GM23338 (cell line): ENCODE data around the gene CCNY. TPM values are rescaled to one million over a fixed set of nuclear protein-coding genes. Genes with fewer than 3 reads are reported as not detected.

Experiments used
- ATAC-seq: fragments of 200-7000 bp; cut with Tn5 transposase; 3 replicates; pipeline ENCODE4 v1.9.1; 2020
- DNase-seq: peaks from one replicate; pipeline ENCODE4 v3.0.0-alpha.2; 2015; ENCODE audit warnings: low spot score
- H2AFZ ChIP-seq: fragments of 200-600 bp; sonication (generic); 2 replicates; pipeline ENCODE4 v1.8.0; 2016; ENCODE audit warnings: antibody characterized with exemption, mild to moderate bottlenecking, moderate library complexity
- H3F3A ChIP-seq: fragments of 200-600 bp; sonication (generic); replicated peaks from 2 replicates; pipeline ENCODE4 v1.8.0; 2017; ENCODE audit warnings: antibody characterized with exemption, mixed run types, low read depth
- H3K27ac ChIP-seq: fragments of 200-600 bp; sonication (generic); 2 replicates; pipeline ENCODE4 v1.6.1; 2016; ENCODE audit warnings: low read depth
- H3K27me3 ChIP-seq: fragments of 200-600 bp; sonication (generic); 2 replicates; pipeline ENCODE4 v1.8.0; 2016; ENCODE audit warnings: mild to moderate bottlenecking, mixed run types, moderate library complexity; ENCODE audit not compliant: insufficient read depth
- H3K36me3 ChIP-seq: fragments of 200-600 bp; sonication (generic); 2 replicates; pipeline ENCODE4 v1.8.0; 2016; ENCODE audit warnings: mild to moderate bottlenecking; ENCODE audit not compliant: insufficient read depth
- H3K4me1 ChIP-seq: fragments of 200-600 bp; sonication (generic); 2 replicates; pipeline ENCODE4 v1.8.0; 2016; ENCODE audit warnings: mild to moderate bottlenecking, moderate library complexity; ENCODE audit not compliant: insufficient read depth
- H3K4me2 ChIP-seq: fragments of 200-600 bp; sonication (generic); 2 replicates; pipeline ENCODE4 v1.7.1; 2017; ENCODE audit warnings: mixed run types
- H3K4me3 ChIP-seq: fragments of 200-600 bp; sonication (generic); 2 replicates; pipeline ENCODE4 v1.6.1; 2016; ENCODE audit warnings: mixed run types
- H3K79me2 ChIP-seq: fragments of 200-600 bp; sonication (generic); replicated peaks from 2 replicates; pipeline ENCODE4 v1.8.0; 2017; ENCODE audit warnings: mild to moderate bottlenecking; ENCODE audit not compliant: insufficient read depth
- H3K9me2 ChIP-seq: fragments of 200-600 bp; sonication (generic); 2 replicates; pipeline ENCODE4 v1.8.0; 2017; ENCODE audit not compliant: insufficient read depth
- H4K20me1 ChIP-seq: fragments of 200-600 bp; sonication (generic); replicated peaks from 2 replicates; pipeline ENCODE4 v1.8.0; 2017; ENCODE audit warnings: mild to moderate bottlenecking; ENCODE audit not compliant: insufficient read depth
- H3K27ac Mint-ChIP-seq: 2 replicates; pipeline ENCODE4 v1.8.0; 2020; ENCODE audit warnings: inconsistent platforms, mild to moderate bottlenecking, moderate library complexity, mixed read lengths
- H3K27me3 Mint-ChIP-seq: 3 replicates; pipeline ENCODE4 v1.8.0; 2022; ENCODE audit warnings: low read depth, mild to moderate bottlenecking, moderate library complexity, mixed read lengths, inconsistent platforms; ENCODE audit not compliant: insufficient read depth, poor library complexity
- H3K36me3 Mint-ChIP-seq: 3 replicates; pipeline ENCODE4 v1.8.0; 2021; ENCODE audit warnings: low read depth, mild to moderate bottlenecking, inconsistent platforms, moderate library complexity, mixed read lengths
- H3K4me1 Mint-ChIP-seq: 3 replicates; pipeline ENCODE4 v1.8.0; 2020; ENCODE audit warnings: mild to moderate bottlenecking, inconsistent platforms, mixed read lengths
- H3K4me3 Mint-ChIP-seq: 3 replicates; pipeline ENCODE4 v1.8.0; 2021; ENCODE audit warnings: moderate library complexity, mild to moderate bottlenecking, inconsistent platforms, mixed read lengths
- H3K9me3 Mint-ChIP-seq: 3 replicates; pipeline ENCODE4 v1.8.0; 2020; ENCODE audit warnings: moderate library complexity, mild to moderate bottlenecking, inconsistent platforms, mixed read lengths
- CREB1 ChIP-seq: fragments of 250-450 bp; sonication (Bioruptor Pico); IDR thresholded peaks from 2 replicates; pipeline ENCODE4 v1.5.0; 2020; ENCODE audit warnings: low read depth, mild to moderate bottlenecking, moderate library complexity
- EZH2 ChIP-seq: fragments of 200-600 bp; sonication (generic); IDR thresholded peaks from one replicate; pipeline ENCODE4 v1.8.0; 2017; ENCODE audit warnings: antibody characterized with exemption, mild to moderate bottlenecking, low read depth; ENCODE audit not compliant: unreplicated experiment
- EZH2phosphoT487 ChIP-seq: fragments of 200-600 bp; sonication (generic); IDR thresholded peaks from one replicate; pipeline ENCODE4 v1.8.1; 2018; ENCODE audit warnings: antibody characterized with exemption; ENCODE audit not compliant: unreplicated experiment
- JUNB ChIP-seq: IDR thresholded peaks from one replicate; pipeline ENCODE4 v1.6.1; 2016; ENCODE audit warnings: antibody characterized with exemption; ENCODE audit not compliant: unreplicated experiment
- NANOG ChIP-seq: IDR thresholded peaks from 2 replicates; pipeline ENCODE4 v1.6.1; 2016; ENCODE audit warnings: antibody characterized with exemption, borderline replicate concordance
- POLR2AphosphoS5 ChIP-seq: IDR thresholded peaks from 2 replicates; pipeline ENCODE4 v1.6.1; 2016; ENCODE audit warnings: antibody characterized with exemption, low read depth
- STAT1 ChIP-seq: IDR thresholded peaks from one replicate; pipeline ENCODE4 v1.6.1; 2016; ENCODE audit warnings: antibody characterized with exemption; ENCODE audit not compliant: unreplicated experiment
- ZNF114 ChIP-seq: fragments of 250-450 bp; sonication (Bioruptor Pico); IDR thresholded peaks from 2 replicates; pipeline ENCODE4 v1.5.0; 2020; ENCODE audit warnings: mild to moderate bottlenecking, moderate library complexity
- ZNF331 ChIP-seq: fragments of 250-450 bp; sonication (Bioruptor Pico); IDR thresholded peaks from 2 replicates; pipeline ENCODE4 v1.5.0; 2020; ENCODE audit warnings: low read depth, mild to moderate bottlenecking, moderate library complexity
- polyA plus RNA-seq: library from polyadenylated mRNA; unstranded; fragments of >200 nt; fragmentation: Nextera tagmentation; extraction: Ambion mirVana; gene quantifications from 2 replicates; pipeline ENCODE4 v1.2.1, GENCODE V29; 2016
- total RNA-seq: library from RNA; depleted of rRNA; stranded (reverse); fragments of >200 nt; shearing (Covaris generic); gene quantifications from 2 replicates; pipeline ENCODE4 v1.2.3, GENCODE V29; 2014
- TF ChIP-seq, protein P1 (sequence below): fragments of 250-450 bp; sonication (Bioruptor Pico); IDR thresholded peaks from 2 replicates; pipeline ENCODE4 v1.5.0; 2020; ENCODE audit warnings: mild to moderate bottlenecking, moderate library complexity
- TF ChIP-seq, protein P2 (sequence below): IDR thresholded peaks from 2 replicates; pipeline ENCODE4 v1.6.1; 2016; ENCODE audit warnings: antibody characterized with exemption
- TF ChIP-seq, protein P3 (sequence below), 2 experiments: fragments of 200-600 bp in 1 of 2; sonication (generic) in 1 of 2; conservative IDR thresholded peaks; 2 replicates each; pipeline versions ENCODE4 v1.5.1 to v1.6.1; 2016 to 2017; ENCODE audit warnings: antibody characterized with exemption in 2 of 2, low read depth in 2 of 2, mild to moderate bottlenecking in 2 of 2, moderate library complexity in 1 of 2
- TF ChIP-seq, protein P4 (sequence below): IDR thresholded peaks from one replicate; pipeline ENCODE4 v1.6.1; 2018; ENCODE audit warnings: antibody characterized with exemption; ENCODE audit not compliant: unreplicated experiment

Gene CCNY
- total and polyA plus RNA-seq, 2 experiments from 2014 or later = 14.2 to 29.0 TPM

DNA sequence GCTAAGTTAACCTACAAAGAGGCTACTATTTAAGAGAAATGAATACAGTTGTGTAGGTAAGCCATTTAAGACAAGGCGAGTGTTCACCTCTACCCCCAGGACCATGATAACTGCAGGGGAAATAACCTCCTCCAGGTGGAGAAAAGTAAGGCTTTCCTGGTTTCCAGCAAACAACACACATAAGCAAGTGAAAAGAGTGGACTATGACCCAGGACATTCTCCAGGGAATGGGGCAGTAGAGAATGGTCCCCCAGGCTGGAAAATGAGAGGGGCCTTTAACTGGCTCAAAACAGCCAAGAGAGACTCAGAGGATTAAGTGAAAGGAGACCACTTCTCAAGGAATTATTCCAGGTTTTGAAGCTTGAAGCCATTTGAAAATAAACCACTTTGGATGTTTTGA, 167.8 kb downstream of the CCNY start:
- no peaks in the 10 kb centered on the region for H3K9me3 Mint-ChIP-seq
- H2AFZ ChIP-seq = no peak overlapping the region
- no peak overlapping the region for H3K4me3 Mint-ChIP-seq
- no peaks in the 10 kb centered on the region for H3F3A ChIP-seq
- no peak overlapping the region for H3K27ac ChIP-seq
- DNase-seq (no peak), ATAC-seq (no peak)
- H3K4me1 ChIP-seq = peaks cover 20% of the 10 kb centered on the region; the same call in 1 of the 2 replicates
- H3K4me1 Mint-ChIP-seq = peaks cover 32% of the 10 kb centered on the region
- no peak overlapping the region for H3K27ac Mint-ChIP-seq
- no peaks in the 10 kb centered on the region for H3K27me3 ChIP-seq
- H3K9me2 ChIP-seq = no peaks in the 10 kb centered on the region
- no peak overlapping the region for H3K4me2 ChIP-seq
- no peak for TF ChIP-seq STAT1
- no peak for TF ChIP-seq CREB1
- TF ChIP-seq EZH2 = no peak
- TF ChIP-seq JUNB = no peak
- TF ChIP-seq ZNF114 = no peak
- TF ChIP-seq, protein P1, sequence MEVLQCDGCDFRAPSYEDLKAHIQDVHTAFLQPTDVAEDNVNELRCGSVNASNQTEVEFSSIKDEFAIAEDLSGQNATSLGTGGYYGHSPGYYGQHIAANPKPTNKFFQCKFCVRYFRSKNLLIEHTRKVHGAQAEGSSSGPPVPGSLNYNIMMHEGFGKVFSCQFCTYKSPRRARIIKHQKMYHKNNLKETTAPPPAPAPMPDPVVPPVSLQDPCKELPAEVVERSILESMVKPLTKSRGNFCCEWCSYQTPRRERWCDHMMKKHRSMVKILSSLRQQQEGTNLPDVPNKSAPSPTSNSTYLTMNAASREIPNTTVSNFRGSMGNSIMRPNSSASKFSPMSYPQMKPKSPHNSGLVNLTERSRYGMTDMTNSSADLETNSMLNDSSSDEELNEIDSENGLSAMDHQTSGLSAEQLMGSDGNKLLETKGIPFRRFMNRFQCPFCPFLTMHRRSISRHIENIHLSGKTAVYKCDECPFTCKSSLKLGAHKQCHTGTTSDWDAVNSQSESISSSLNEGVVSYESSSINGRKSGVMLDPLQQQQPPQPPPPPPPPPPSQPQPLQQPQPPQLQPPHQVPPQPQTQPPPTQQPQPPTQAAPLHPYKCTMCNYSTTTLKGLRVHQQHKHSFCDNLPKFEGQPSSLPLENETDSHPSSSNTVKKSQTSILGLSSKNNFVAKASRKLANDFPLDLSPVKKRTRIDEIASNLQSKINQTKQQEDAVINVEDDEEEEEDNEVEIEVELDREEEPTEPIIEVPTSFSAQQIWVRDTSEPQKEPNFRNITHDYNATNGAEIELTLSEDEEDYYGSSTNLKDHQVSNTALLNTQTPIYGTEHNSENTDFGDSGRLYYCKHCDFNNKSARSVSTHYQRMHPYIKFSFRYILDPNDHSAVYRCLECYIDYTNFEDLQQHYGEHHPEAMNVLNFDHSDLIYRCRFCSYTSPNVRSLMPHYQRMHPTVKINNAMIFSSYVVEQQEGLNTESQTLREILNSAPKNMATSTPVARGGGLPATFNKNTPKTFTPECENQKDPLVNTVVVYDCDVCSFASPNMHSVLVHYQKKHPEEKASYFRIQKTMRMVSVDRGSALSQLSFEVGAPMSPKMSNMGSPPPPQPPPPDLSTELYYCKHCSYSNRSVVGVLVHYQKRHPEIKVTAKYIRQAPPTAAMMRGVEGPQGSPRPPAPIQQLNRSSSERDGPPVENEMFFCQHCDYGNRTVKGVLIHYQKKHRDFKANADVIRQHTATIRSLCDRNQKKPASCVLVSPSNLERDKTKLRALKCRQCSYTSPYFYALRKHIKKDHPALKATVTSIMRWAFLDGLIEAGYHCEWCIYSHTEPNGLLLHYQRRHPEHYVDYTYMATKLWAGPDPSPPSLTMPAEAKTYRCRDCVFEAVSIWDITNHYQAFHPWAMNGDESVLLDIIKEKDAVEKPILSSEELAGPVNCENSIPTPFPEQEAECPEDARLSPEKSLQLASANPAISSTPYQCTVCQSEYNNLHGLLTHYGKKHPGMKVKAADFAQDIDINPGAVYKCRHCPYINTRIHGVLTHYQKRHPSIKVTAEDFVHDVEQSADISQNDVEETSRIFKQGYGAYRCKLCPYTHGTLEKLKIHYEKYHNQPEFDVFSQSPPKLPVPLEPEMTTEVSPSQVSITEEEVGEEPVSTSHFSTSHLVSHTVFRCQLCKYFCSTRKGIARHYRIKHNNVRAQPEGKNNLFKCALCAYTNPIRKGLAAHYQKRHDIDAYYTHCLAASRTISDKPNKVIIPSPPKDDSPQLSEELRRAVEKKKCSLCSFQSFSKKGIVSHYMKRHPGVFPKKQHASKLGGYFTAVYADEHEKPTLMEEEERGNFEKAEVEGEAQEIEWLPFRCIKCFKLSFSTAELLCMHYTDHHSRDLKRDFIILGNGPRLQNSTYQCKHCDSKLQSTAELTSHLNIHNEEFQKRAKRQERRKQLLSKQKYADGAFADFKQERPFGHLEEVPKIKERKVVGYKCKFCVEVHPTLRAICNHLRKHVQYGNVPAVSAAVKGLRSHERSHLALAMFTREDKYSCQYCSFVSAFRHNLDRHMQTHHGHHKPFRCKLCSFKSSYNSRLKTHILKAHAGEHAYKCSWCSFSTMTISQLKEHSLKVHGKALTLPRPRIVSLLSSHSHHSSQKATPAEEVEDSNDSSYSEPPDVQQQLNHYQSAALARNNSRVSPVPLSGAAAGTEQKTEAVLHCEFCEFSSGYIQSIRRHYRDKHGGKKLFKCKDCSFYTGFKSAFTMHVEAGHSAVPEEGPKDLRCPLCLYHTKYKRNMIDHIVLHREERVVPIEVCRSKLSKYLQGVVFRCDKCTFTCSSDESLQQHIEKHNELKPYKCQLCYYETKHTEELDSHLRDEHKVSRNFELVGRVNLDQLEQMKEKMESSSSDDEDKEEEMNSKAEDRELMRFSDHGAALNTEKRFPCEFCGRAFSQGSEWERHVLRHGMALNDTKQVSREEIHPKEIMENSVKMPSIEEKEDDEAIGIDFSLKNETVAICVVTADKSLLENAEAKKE (CRISPR knock-in tag) = no peak
- no peak for TF ChIP-seq ZNF331 (CRISPR knock-in tag)
- TF ChIP-seq NANOG = no peak
- TF ChIP-seq POLR2AphosphoS5 = no peak
- TF ChIP-seq, protein P2, sequence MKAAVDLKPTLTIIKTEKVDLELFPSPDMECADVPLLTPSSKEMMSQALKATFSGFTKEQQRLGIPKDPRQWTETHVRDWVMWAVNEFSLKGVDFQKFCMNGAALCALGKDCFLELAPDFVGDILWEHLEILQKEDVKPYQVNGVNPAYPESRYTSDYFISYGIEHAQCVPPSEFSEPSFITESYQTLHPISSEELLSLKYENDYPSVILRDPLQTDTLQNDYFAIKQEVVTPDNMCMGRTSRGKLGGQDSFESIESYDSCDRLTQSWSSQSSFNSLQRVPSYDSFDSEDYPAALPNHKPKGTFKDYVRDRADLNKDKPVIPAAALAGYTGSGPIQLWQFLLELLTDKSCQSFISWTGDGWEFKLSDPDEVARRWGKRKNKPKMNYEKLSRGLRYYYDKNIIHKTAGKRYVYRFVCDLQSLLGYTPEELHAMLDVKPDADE = no peak
- TF ChIP-seq, protein P3, sequence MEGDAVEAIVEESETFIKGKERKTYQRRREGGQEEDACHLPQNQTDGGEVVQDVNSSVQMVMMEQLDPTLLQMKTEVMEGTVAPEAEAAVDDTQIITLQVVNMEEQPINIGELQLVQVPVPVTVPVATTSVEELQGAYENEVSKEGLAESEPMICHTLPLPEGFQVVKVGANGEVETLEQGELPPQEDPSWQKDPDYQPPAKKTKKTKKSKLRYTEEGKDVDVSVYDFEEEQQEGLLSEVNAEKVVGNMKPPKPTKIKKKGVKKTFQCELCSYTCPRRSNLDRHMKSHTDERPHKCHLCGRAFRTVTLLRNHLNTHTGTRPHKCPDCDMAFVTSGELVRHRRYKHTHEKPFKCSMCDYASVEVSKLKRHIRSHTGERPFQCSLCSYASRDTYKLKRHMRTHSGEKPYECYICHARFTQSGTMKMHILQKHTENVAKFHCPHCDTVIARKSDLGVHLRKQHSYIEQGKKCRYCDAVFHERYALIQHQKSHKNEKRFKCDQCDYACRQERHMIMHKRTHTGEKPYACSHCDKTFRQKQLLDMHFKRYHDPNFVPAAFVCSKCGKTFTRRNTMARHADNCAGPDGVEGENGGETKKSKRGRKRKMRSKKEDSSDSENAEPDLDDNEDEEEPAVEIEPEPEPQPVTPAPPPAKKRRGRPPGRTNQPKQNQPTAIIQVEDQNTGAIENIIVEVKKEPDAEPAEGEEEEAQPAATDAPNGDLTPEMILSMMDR (conservative IDR thresholded peaks at IDR 0.05; ENCODE audit: low read depth in 2 of 2) = no peak
- TF ChIP-seq, protein P4, sequence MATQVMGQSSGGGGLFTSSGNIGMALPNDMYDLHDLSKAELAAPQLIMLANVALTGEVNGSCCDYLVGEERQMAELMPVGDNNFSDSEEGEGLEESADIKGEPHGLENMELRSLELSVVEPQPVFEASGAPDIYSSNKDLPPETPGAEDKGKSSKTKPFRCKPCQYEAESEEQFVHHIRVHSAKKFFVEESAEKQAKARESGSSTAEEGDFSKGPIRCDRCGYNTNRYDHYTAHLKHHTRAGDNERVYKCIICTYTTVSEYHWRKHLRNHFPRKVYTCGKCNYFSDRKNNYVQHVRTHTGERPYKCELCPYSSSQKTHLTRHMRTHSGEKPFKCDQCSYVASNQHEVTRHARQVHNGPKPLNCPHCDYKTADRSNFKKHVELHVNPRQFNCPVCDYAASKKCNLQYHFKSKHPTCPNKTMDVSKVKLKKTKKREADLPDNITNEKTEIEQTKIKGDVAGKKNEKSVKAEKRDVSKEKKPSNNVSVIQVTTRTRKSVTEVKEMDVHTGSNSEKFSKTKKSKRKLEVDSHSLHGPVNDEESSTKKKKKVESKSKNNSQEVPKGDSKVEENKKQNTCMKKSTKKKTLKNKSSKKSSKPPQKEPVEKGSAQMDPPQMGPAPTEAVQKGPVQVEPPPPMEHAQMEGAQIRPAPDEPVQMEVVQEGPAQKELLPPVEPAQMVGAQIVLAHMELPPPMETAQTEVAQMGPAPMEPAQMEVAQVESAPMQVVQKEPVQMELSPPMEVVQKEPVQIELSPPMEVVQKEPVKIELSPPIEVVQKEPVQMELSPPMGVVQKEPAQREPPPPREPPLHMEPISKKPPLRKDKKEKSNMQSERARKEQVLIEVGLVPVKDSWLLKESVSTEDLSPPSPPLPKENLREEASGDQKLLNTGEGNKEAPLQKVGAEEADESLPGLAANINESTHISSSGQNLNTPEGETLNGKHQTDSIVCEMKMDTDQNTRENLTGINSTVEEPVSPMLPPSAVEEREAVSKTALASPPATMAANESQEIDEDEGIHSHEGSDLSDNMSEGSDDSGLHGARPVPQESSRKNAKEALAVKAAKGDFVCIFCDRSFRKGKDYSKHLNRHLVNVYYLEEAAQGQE = no peak
- TF ChIP-seq EZH2phosphoT487 = no peak
- H4K20me1 ChIP-seq = no peaks in the 10 kb centered on the region; the same call in 1 of the 2 replicates
- H3K36me3 ChIP-seq = no peaks in the 10 kb centered on the region
- peaks cover 6% of the 10 kb centered on the region; the same call in 1 of the 2 replicates for H3K79me2 ChIP-seq
- H3K36me3 Mint-ChIP-seq = no peaks in the 10 kb centered on the region
- H3K27me3 Mint-ChIP-seq = no peaks in the 10 kb centered on the region
- no peak overlapping the region for H3K4me3 ChIP-seq
